ENCODE data around the gene BCAT1. TPM values are rescaled to one million over a fixed set of nuclear protein-coding genes. Genes with fewer than 3 reads are reported as not detected.

BCAT1 gene
- total and polyA plus RNA-seq, 2 of the 8 experiments (the other 6 are each of a cell fraction or from before 2014, with no cell fraction given), result 19.7 to 263 TPM

DNA sequence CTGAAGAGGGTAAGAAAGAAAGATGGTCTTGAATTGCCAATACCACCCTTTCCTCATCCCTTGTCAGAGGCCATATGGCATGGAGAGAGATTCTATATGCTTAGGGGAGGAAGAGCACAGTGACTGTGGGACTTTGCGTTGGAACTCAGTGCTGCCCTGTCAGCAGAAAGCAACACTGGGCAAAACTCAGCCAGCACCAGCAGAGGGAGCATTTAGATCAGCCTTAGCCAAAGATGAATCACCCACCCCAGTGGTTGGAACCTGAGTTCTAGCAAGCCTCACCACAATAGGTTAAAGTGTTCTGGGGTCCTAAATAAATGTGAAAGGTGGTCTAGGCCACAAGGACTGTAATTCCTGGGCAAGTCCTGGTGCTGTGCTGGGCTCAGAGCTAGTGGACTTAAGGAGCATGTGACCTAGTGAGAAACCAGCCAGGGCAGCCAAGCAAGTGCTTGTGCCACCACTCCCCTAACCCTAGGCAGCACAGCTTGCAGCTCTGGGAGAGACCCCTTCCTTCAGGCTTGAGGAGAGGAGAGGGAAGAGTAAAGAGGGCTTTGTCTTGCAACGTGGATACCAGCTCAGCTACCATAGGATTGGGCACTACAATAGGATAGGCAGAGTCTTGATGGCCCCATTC is 11.4 kb upstream of the BCAT1 start:
- H3K79me1 ChIP-seq (ENCODE audit: low read depth, low read length), result no peaks in the 10 kb centered on the region
- peak; percentile 91 for FAIRE-seq
- no peaks in the 10 kb centered on the region for H3K27me3 ChIP-seq (replicated peaks in 1 of 4; ENCODE audit: control insufficient read depth in 3 of 4, extremely low read depth in 1 of 4, insufficient read depth in 3 of 4, low read length in 3 of 4)
- peak in 1 of 2 experiments; percentile 66 for DNase-seq (ENCODE audit: low read depth in 1 of 2, low spot score in 2 of 2)
- H2BK120ac ChIP-seq (replicated peaks; ENCODE audit: low read depth, low read length), result no peak overlapping the region
- no peak overlapping the region for H3K4me2 ChIP-seq (ENCODE audit: insufficient read depth in 1 of 2, low read depth in 2 of 2, low read length in 2 of 2)
- H2BK5ac ChIP-seq (ENCODE audit: low read depth, low read length), result no peak overlapping the region
- H4K20me1 ChIP-seq (replicated peaks in 1 of 2; ENCODE audit: control insufficient read depth in 1 of 2, insufficient read depth in 2 of 2, low read length in 2 of 2), result no peaks in the 10 kb centered on the region
- H2BK15ac ChIP-seq (ENCODE audit: low read length), result peak overlapping the region; percentile 6; the same call in 1 of the 2 replicates
- H3K4me1 ChIP-seq (replicated peaks in 1 of 4; ENCODE audit: control insufficient read depth in 3 of 4, insufficient read depth in 4 of 4, low read length in 3 of 4), result no peaks in the 10 kb centered on the region; a peak in 1 of 7 replicates
- ChIA-PET POLR2A (ENCODE audit: partially characterized antibody) (interaction anchor here (0.7 kb wide), 2 partner anchors 9 to 13 kb away, joined by 3 to 5 read pairs; no protein-coding TSS in a partner anchor), CTCF (ENCODE audit: partially characterized antibody) (interaction anchor here (0.7 to 2.0 kb wide), 11 partner anchors 8 to 260 kb away, joined by 3 to 8 read pairs (median 3); no protein-coding TSS in a partner anchor)
- no peak overlapping the region for H3K4me3 ChIP-seq (ENCODE audit: extremely low read depth in 1 of 4, insufficient read depth in 2 of 4, low read depth in 3 of 4, low read length in 4 of 4)
- 0% methylated on average over 1 of the region's 2 CpGs; no CpG with 5 or more reads in 1 of the 2 experiments for WGBS, 2 experiments (ENCODE audit: extremely low coverage in 1 of 2, insufficient coverage in 1 of 2, insufficient read length in 1 of 2, insufficient replicate concordance in 2 of 2, low coverage in 1 of 2, low lambda C conversion rate in 2 of 2, missing lambda C conversion rate in 1 of 2)
- no peak overlapping the region for H4K8ac ChIP-seq (ENCODE audit: extremely low read depth, insufficient read depth, low read length)
- 0 out of 4 replicates have a peak, but pooled peaks cover 0 to 3% of the 10 kb centered on the region in 2 experiments for H3K9me3 ChIP-seq (ENCODE audit: insufficient read depth in 2 of 2, low read depth in 1 of 2, low read length in 1 of 2)
- peak overlapping the region; percentile 68; the same call in 1 of the 2 replicates for H2BK12ac ChIP-seq (ENCODE audit: low read depth, low read length)
- H3K4ac ChIP-seq (replicated peaks; ENCODE audit: insufficient read length, low read depth, low read length), result no peak overlapping the region
- no peaks in the 10 kb centered on the region for H3K36me3 ChIP-seq (ENCODE audit: control insufficient read depth in 2 of 4, insufficient read depth in 4 of 4, low read length in 3 of 4)
- H2AK5ac ChIP-seq (ENCODE audit: low read depth, low read length), result peak overlapping the region; percentile 42; the same call in 1 of the 2 replicates
- no peak overlapping the region for H4K5ac ChIP-seq (ENCODE audit: insufficient read length, low read depth, low read length)
- no peak overlapping the region for H2AFZ ChIP-seq (ENCODE audit: low read length)
- H3K9ac ChIP-seq (replicated peaks in 1 of 4; ENCODE audit: extremely low read depth in 1 of 4, low read depth in 3 of 4, low read length in 3 of 4), result no peak overlapping the region
- H3K23ac ChIP-seq (ENCODE audit: insufficient read length), result no peak overlapping the region
- H3K27ac ChIP-seq (ENCODE audit: low read depth, low read length), result no peak overlapping the region
- no peak overlapping the region for H3K14ac ChIP-seq (ENCODE audit: insufficient read length)
- H3K79me2 ChIP-seq (ENCODE audit: control insufficient read depth in 1 of 2, insufficient read depth in 2 of 2, low read length in 2 of 2), result no peaks in the 10 kb centered on the region
- H3K23me2 ChIP-seq (ENCODE audit: low read depth, low read length), result no peaks in the 10 kb centered on the region
- H2BK20ac ChIP-seq (ENCODE audit: low read length), result no peak overlapping the region; the same call in 1 of the 2 replicates
- H3K18ac ChIP-seq (ENCODE audit: extremely low read depth, low read length), result no peak overlapping the region
- H4K91ac ChIP-seq (replicated peaks; ENCODE audit: insufficient read length, low read length), result no peak overlapping the region
- H3K56ac ChIP-seq (replicated peaks; ENCODE audit: insufficient read length, low read depth, low read length), result no peak overlapping the region
- TF ChIP-seq MAFK (IDR thresholded peaks at IDR 0.05; ENCODE audit: low read depth, low read length) (peak; percentile 94), ASH2L (IDR thresholded peaks at IDR 0.05; ENCODE audit: low read length) (no peak), RAD21 (IDR thresholded peaks at IDR 0.05 in 1 of 2, conservative IDR thresholded peaks at IDR 0.05 in 1 of 2; ENCODE audit: low read depth in 2 of 2, low read length in 2 of 2) (peak; percentile 77 to 81), GABPA (IDR thresholded peaks at IDR 0.05; ENCODE audit: borderline replicate concordance, insufficient read depth, low read length) (no peak), CBX8 (IDR thresholded peaks at IDR 0.05; ENCODE audit: borderline replicate concordance, low read depth, low read length) (no peak), JUND (IDR thresholded peaks at IDR 0.05; ENCODE audit: low read length) (peak; percentile 85)
- TF ChIP-seq, protein P1, sequence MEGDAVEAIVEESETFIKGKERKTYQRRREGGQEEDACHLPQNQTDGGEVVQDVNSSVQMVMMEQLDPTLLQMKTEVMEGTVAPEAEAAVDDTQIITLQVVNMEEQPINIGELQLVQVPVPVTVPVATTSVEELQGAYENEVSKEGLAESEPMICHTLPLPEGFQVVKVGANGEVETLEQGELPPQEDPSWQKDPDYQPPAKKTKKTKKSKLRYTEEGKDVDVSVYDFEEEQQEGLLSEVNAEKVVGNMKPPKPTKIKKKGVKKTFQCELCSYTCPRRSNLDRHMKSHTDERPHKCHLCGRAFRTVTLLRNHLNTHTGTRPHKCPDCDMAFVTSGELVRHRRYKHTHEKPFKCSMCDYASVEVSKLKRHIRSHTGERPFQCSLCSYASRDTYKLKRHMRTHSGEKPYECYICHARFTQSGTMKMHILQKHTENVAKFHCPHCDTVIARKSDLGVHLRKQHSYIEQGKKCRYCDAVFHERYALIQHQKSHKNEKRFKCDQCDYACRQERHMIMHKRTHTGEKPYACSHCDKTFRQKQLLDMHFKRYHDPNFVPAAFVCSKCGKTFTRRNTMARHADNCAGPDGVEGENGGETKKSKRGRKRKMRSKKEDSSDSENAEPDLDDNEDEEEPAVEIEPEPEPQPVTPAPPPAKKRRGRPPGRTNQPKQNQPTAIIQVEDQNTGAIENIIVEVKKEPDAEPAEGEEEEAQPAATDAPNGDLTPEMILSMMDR (IDR thresholded peaks at IDR 0.05; ENCODE audit: control extremely low read depth in 1 of 3, insufficient read depth in 1 of 3, low read depth in 1 of 3, low read length in 3 of 3), result peak; percentile 67 to 88 (median 85)

Data from H1 (cell line).